H54 (cell line): ENCODE data around the gene NFKBIZ.

Experiments used
- DNase-seq: peaks from one replicate; pipeline ENCODE4 v3.0.0; 2011; ENCODE audit warnings: low spot score, mixed read lengths; ENCODE audit not compliant: insufficient read length
- FAIRE-seq: peaks from 3 replicates; lab custom pipeline; 2011; peaks lifted over from hg19 to GRCh38; lab: Jason Lieb, UNC
- POLR2A ChIP-seq: IDR thresholded peaks from 2 replicates; pipeline ENCODE4 v1.6.1; 2011; ENCODE audit warnings: low read depth, mild to moderate bottlenecking, low read length

Gene NFKBIZ

GRCh38 chr3:101850246-101851051 lies 1.1 kb downstream of the NFKBIZ start:
- TF ChIP-seq POLR2A: no peak
- DNase-seq (no peak), FAIRE-seq (peak; percentile 75)

- FAIRE-seq: peak; percentile 57
- DNase-seq: no peak
- no peak for TF ChIP-seq POLR2A
These were observed 1.9 kb downstream of the NFKBIZ start for GRCh38 chr3:101851072-101851770.

- TF ChIP-seq POLR2A: no peak
- FAIRE-seq: peak; percentile 33
- DNase-seq: no peak
These were observed 2.8 kb downstream of the NFKBIZ start for GRCh38 chr3:101851850-101852714.

GRCh38 chr3:101852983-101853840 lies 3.9 kb downstream of the NFKBIZ start:
- TF ChIP-seq POLR2A: no peak
- no peak for DNase-seq
- FAIRE-seq: no peak

GRCh38 chr3:101853982-101854381 lies 4.7 kb downstream of the NFKBIZ start:
- DNase-seq (no peak), FAIRE-seq (no peak)
- no peak for TF ChIP-seq POLR2A

- TF ChIP-seq POLR2A: no peak
- DNase-seq: no peak
- no peak for FAIRE-seq
These were observed 5.4 kb downstream of the NFKBIZ start for GRCh38 chr3:101854608-101855304.

- FAIRE-seq (no peak), DNase-seq (no peak)
- no peak for TF ChIP-seq POLR2A
These were observed 8.0 kb downstream of the NFKBIZ start for GRCh38 chr3:101857301-101857741.

GRCh38 chr3:101858464-101859030 lies 9.2 kb downstream of the NFKBIZ start:
- DNase-seq (no peak), FAIRE-seq (no peak)
- TF ChIP-seq POLR2A: no peak

- FAIRE-seq (no peak), DNase-seq (no peak)
- no peak for TF ChIP-seq POLR2A
These were observed 10.7 kb downstream of the NFKBIZ start for GRCh38 chr3:101859882-101860448.

- FAIRE-seq: no peak
- TF ChIP-seq POLR2A: no peak
- no peak for DNase-seq
These were observed 12.0 kb downstream of the NFKBIZ start for GRCh38 chr3:101861212-101861788.

- FAIRE-seq: no peak
These were observed 12.6 kb downstream of the NFKBIZ start for GRCh38 chr3:101861789-101862415.

More at GRCh38 chr3:101861789-101862415, 12.6 kb downstream of the NFKBIZ start:
- no peak for TF ChIP-seq POLR2A
- no peak for DNase-seq
